Dendritic cell treated with granulocyte-macrophage colony-stimulating factor and Interleukin-4, amounts not matched to agents 40 ng/mL and 50 ng/mL, for 4 days (primary cell): ENCODE measurements around the gene AP3B1.
"Not testable (repeated sequence)": the region's sequence is repeated elsewhere in the genome, so short reads cannot be mapped to it uniquely, and the experiment has no call there.

Source experiments
- H3K27ac Mint-ChIP-seq: one replicate; pipeline ENCODE4 v1.8.0; 2022; ENCODE audit warnings: mild to moderate bottlenecking, mixed read lengths
- H3K27me3 Mint-ChIP-seq: one replicate; pipeline ENCODE4 v1.8.0; 2022; ENCODE audit warnings: mild to moderate bottlenecking, mixed read lengths
- H3K36me3 Mint-ChIP-seq: one replicate; pipeline ENCODE4 v1.8.0; 2022; ENCODE audit warnings: low read depth, mixed read lengths
- H3K4me1 Mint-ChIP-seq: one replicate; pipeline ENCODE4 v1.8.0; 2022; ENCODE audit warnings: low read depth, mixed read lengths
- H3K4me3 Mint-ChIP-seq: one replicate; pipeline ENCODE4 v1.8.0; 2022; ENCODE audit warnings: mild to moderate bottlenecking, moderate library complexity, mixed read lengths
- H3K9me3 Mint-ChIP-seq: one replicate; pipeline ENCODE4 v1.8.0; 2022; ENCODE audit warnings: mixed read lengths
- intact Hi-C: fragments of 100-400 bp; cut with micrococcal nuclease; formaldehyde crosslinking; loops from one replicate; pipeline ENCODE4 v1.15.0; 2022

Gene AP3B1

GRCh38 chr5:78077369-78078068, 217.0 kb downstream of the AP3B1 start:
- no peak overlapping the region for H3K4me3 Mint-ChIP-seq
- H3K27ac Mint-ChIP-seq, result no peak overlapping the region
- H3K27me3 Mint-ChIP-seq, result no peaks in the 10 kb centered on the region
- H3K36me3 Mint-ChIP-seq, result peaks cover 48% of the 10 kb centered on the region
- intact Hi-C loops, result no loop called here
- H3K9me3 Mint-ChIP-seq, result no peaks in the 10 kb centered on the region
- H3K4me1 Mint-ChIP-seq, result no peaks in the 10 kb centered on the region

- H3K4me3 Mint-ChIP-seq, result no peak overlapping the region
- intact Hi-C loops, result no loop called here
Observed at GRCh38 chr5:78076351-78076750, 218.1 kb downstream of the AP3B1 start.

GRCh38 chr5:78075301-78075700, 219.2 kb downstream of the AP3B1 start:
- intact Hi-C loops, result no loop called here
- H3K27ac Mint-ChIP-seq, result no peak overlapping the region
- peaks cover 8% of the 10 kb centered on the region for H3K9me3 Mint-ChIP-seq
- no peaks in the 10 kb centered on the region for H3K4me1 Mint-ChIP-seq
- H3K36me3 Mint-ChIP-seq, result peaks cover 34% of the 10 kb centered on the region
- H3K27me3 Mint-ChIP-seq, result no peaks in the 10 kb centered on the region
- no peak overlapping the region for H3K4me3 Mint-ChIP-seq

More at GRCh38 chr5:78076351-78076750, 218.1 kb downstream of the AP3B1 start:
- H3K9me3 Mint-ChIP-seq, result peaks cover 2% of the 10 kb centered on the region
- H3K36me3 Mint-ChIP-seq, result peaks cover 40% of the 10 kb centered on the region
- no peak overlapping the region for H3K27ac Mint-ChIP-seq
- no peaks in the 10 kb centered on the region for H3K4me1 Mint-ChIP-seq
- no peaks in the 10 kb centered on the region for H3K27me3 Mint-ChIP-seq

- H3K27me3 Mint-ChIP-seq, H3K4me3 Mint-ChIP-seq, H3K4me1 Mint-ChIP-seq, intact Hi-C loops, H3K27ac Mint-ChIP-seq: not testable (repeated sequence)
- Mint-ChIP-seq H3K9me3 (peaks cover 37% of the 10 kb centered on the region), H3K36me3 (peaks cover 43% of the 10 kb centered on the region)
Observed at GRCh38 chr5:78070691-78071090, 223.8 kb downstream of the AP3B1 start.

- H3K4me3 Mint-ChIP-seq, H3K27me3 Mint-ChIP-seq, H3K27ac Mint-ChIP-seq, intact Hi-C loops: not testable (repeated sequence)
- Mint-ChIP-seq H3K9me3 (peaks cover 37% of the 10 kb centered on the region), H3K36me3 (peaks cover 48% of the 10 kb centered on the region), H3K4me1 (peaks cover 15% of the 10 kb centered on the region)
Observed at GRCh38 chr5:78067581-78067980, 226.9 kb downstream of the AP3B1 start.

- H3K27me3 Mint-ChIP-seq, H3K4me3 Mint-ChIP-seq, intact Hi-C loops, H3K27ac Mint-ChIP-seq: not testable (repeated sequence)
- Mint-ChIP-seq H3K9me3 (peaks cover 37% of the 10 kb centered on the region), H3K36me3 (peaks cover 51% of the 10 kb centered on the region), H3K4me1 (peaks cover 15% of the 10 kb centered on the region)
Observed at GRCh38 chr5:78066722-78067121, 227.8 kb downstream of the AP3B1 start.

GRCh38 chr5:78065663-78066062, 228.8 kb downstream of the AP3B1 start:
- Mint-ChIP-seq H3K27me3 (no peaks in the 10 kb centered on the region), H3K9me3 (peaks cover 29% of the 10 kb centered on the region), H3K36me3 (peaks cover 50% of the 10 kb centered on the region), H3K4me3 (no peak overlapping the region), H3K4me1 (peaks cover 15% of the 10 kb centered on the region), H3K27ac (no peak overlapping the region)
- intact Hi-C loops, result no loop called here

- Mint-ChIP-seq H3K4me1 (peaks cover 15% of the 10 kb centered on the region), H3K36me3 (peaks cover 52% of the 10 kb centered on the region), H3K9me3 (peaks cover 29% of the 10 kb centered on the region), H3K27ac (no peak overlapping the region), H3K4me3 (no peak overlapping the region), H3K27me3 (no peaks in the 10 kb centered on the region)
- intact Hi-C loops, result no loop called here
Observed at GRCh38 chr5:78064941-78065472, 229.5 kb downstream of the AP3B1 start.

GRCh38 chr5:78063495-78063894, 231.0 kb downstream of the AP3B1 start:
- Mint-ChIP-seq H3K27ac (no peak overlapping the region), H3K4me3 (no peak overlapping the region), H3K36me3 (peaks cover 50% of the 10 kb centered on the region), H3K27me3 (no peaks in the 10 kb centered on the region), H3K4me1 (peaks cover 15% of the 10 kb centered on the region), H3K9me3 (peaks cover 20% of the 10 kb centered on the region)
- intact Hi-C loops, result no loop called here

GRCh38 chr5:78062645-78063044, 231.9 kb downstream of the AP3B1 start:
- Mint-ChIP-seq H3K9me3 (peaks cover 12% of the 10 kb centered on the region), H3K27ac (no peak overlapping the region), H3K4me3 (no peak overlapping the region), H3K4me1 (peaks cover 15% of the 10 kb centered on the region), H3K36me3 (peaks cover 41% of the 10 kb centered on the region), H3K27me3 (no peaks in the 10 kb centered on the region)
- intact Hi-C loops, result no loop called here

GRCh38 chr5:78060421-78060820, 234.1 kb downstream of the AP3B1 start:
- Mint-ChIP-seq H3K27me3 (no peaks in the 10 kb centered on the region), H3K36me3 (peaks cover 20% of the 10 kb centered on the region), H3K27ac (no peak overlapping the region), H3K4me3 (no peak overlapping the region), H3K4me1 (peaks cover 8% of the 10 kb centered on the region), H3K9me3 (no peaks in the 10 kb centered on the region)
- intact Hi-C loops, result no loop called here

- Mint-ChIP-seq H3K27ac (no peak overlapping the region), H3K9me3 (no peaks in the 10 kb centered on the region), H3K36me3 (peaks cover 20% of the 10 kb centered on the region), H3K4me3 (no peak overlapping the region), H3K27me3 (no peaks in the 10 kb centered on the region), H3K4me1 (no peaks in the 10 kb centered on the region)
- intact Hi-C loops, result no loop called here
Observed at GRCh38 chr5:78058625-78059024, 235.9 kb downstream of the AP3B1 start.

GRCh38 chr5:78056901-78057514, 237.5 kb downstream of the AP3B1 start:
- H3K9me3 Mint-ChIP-seq, result no peaks in the 10 kb centered on the region
- no peak overlapping the region for H3K27ac Mint-ChIP-seq
- no peaks in the 10 kb centered on the region for H3K27me3 Mint-ChIP-seq
- H3K4me3 Mint-ChIP-seq, result no peak overlapping the region
- intact Hi-C loops, result no loop called here
- H3K4me1 Mint-ChIP-seq, result no peaks in the 10 kb centered on the region
- H3K36me3 Mint-ChIP-seq, result peaks cover 20% of the 10 kb centered on the region

GRCh38 chr5:78056053-78056452, 238.4 kb downstream of the AP3B1 start:
- Mint-ChIP-seq H3K36me3 (peaks cover 13% of the 10 kb centered on the region), H3K27ac (no peak overlapping the region), H3K4me1 (no peaks in the 10 kb centered on the region), H3K9me3 (no peaks in the 10 kb centered on the region), H3K4me3 (no peak overlapping the region), H3K27me3 (no peaks in the 10 kb centered on the region)
- intact Hi-C loops, result no loop called here
